Measurements from ENCODE around the gene SORCS3.

- TF ChIP-seq, protein P1, sequence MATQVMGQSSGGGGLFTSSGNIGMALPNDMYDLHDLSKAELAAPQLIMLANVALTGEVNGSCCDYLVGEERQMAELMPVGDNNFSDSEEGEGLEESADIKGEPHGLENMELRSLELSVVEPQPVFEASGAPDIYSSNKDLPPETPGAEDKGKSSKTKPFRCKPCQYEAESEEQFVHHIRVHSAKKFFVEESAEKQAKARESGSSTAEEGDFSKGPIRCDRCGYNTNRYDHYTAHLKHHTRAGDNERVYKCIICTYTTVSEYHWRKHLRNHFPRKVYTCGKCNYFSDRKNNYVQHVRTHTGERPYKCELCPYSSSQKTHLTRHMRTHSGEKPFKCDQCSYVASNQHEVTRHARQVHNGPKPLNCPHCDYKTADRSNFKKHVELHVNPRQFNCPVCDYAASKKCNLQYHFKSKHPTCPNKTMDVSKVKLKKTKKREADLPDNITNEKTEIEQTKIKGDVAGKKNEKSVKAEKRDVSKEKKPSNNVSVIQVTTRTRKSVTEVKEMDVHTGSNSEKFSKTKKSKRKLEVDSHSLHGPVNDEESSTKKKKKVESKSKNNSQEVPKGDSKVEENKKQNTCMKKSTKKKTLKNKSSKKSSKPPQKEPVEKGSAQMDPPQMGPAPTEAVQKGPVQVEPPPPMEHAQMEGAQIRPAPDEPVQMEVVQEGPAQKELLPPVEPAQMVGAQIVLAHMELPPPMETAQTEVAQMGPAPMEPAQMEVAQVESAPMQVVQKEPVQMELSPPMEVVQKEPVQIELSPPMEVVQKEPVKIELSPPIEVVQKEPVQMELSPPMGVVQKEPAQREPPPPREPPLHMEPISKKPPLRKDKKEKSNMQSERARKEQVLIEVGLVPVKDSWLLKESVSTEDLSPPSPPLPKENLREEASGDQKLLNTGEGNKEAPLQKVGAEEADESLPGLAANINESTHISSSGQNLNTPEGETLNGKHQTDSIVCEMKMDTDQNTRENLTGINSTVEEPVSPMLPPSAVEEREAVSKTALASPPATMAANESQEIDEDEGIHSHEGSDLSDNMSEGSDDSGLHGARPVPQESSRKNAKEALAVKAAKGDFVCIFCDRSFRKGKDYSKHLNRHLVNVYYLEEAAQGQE (IDR thresholded peaks at IDR 0.05; ENCODE audit: borderline replicate concordance) = no peak
- TF ChIP-seq CTCF (IDR thresholded peaks at IDR 0.05; ENCODE audit: poor library complexity, severe bottlenecking) (no peak), RAD21 (conservative IDR thresholded peaks at IDR 0.05) (no peak), EZH2 (IDR thresholded peaks at IDR 0.05; ENCODE audit: borderline replicate concordance, insufficient read depth, low read length, poor library complexity, severe bottlenecking) (no peak), SMC3 (conservative IDR thresholded peaks at IDR 0.05; ENCODE audit: poor library complexity) (no peak)
These were observed 518.2 kb downstream of the SORCS3 start for GRCh38 chr10:105159268-105159667.
